ENCODE measurements around the gene DNAH8.

DNAH8 gene

DNA sequence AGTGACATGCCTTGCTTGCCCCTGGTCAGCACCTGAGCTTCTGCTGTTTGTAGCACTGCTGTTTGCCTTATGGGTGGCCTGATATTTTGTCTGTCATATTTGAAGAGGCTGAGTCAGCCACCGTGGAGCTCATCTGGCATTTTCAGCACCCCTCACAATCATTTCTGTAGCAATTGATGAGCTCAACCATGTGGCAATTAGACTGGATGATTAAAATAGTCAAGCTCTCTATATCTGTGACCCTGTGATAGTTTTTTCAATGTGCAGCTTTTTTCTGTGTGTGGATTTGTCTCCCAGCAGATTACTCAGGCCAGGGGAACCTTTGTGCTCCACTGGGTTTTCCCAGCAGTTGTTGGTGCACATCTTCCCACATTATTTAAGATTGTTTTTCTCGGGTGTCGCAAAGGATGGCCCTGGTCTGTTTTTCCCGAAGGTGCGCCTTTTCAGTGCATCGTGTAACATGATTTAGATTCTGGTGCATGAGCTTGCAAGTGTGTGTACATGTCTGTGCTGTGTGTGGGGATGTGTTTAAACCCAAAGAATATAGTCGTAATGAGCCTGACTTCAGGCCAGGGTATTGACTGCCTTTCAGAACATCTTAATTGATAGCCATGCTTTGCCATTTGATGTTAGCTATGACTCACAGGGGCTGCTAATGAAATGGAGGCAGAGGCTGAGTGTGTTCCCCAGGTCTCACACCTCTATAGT lies 301.9 kb downstream of the DNAH8 start:
- DNase-seq (ENCODE audit: low spot score), result no peak

- no peak for DNase-seq (ENCODE audit: low spot score)
These were observed 302.4 kb downstream of the DNAH8 start for GRCh38 chr6:39017547-39017880.

- DNase-seq (ENCODE audit: low spot score), result no peak
These were observed 303.0 kb downstream of the DNAH8 start for GRCh38 chr6:39018103-39018502.

GRCh38 chr6:39020136-39020535 lies 305.0 kb downstream of the DNAH8 start:
- DNase-seq (ENCODE audit: low spot score), result no peak

DNA sequence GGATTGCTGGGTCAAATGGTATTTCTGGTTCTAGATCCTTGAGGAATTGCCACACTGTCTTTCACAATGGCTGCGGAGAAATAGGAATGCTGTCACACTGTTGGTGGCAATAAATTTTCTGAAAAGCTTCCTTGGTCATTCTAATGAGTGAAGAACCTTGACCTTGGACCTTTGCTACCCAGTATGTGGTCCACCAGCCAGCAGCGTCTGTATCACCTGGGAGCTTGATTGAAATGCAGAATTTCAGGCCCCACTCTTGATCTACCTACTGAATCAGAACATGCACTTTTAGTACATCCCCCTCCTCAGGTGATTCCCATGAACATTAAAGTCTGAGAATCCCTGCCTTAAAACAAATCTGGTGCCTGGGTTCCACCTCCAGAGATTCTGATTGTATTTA lies 305.9 kb downstream of the DNAH8 start:
- no peak for DNase-seq (ENCODE audit: low spot score)

DNA sequence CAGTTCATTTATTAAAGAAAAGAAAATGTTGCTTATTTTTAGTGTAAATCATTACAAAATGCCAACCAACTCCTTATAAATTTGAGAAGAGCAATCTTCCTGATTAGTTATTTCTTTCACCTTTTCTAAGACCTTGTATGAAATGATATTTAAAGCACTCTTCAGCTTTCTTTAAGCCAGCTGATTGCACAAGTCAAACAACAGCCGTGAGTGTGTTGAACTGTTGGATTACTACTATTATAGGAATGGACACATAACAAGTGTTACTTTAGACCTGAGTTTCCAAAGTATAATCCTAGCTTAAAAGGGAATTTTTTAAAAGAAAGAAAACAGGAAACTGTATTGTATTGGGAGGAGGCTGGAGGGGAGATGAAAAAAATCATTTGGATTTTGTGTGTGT lies 306.7 kb downstream of the DNAH8 start:
- DNase-seq (ENCODE audit: low spot score), result no peak

DNA sequence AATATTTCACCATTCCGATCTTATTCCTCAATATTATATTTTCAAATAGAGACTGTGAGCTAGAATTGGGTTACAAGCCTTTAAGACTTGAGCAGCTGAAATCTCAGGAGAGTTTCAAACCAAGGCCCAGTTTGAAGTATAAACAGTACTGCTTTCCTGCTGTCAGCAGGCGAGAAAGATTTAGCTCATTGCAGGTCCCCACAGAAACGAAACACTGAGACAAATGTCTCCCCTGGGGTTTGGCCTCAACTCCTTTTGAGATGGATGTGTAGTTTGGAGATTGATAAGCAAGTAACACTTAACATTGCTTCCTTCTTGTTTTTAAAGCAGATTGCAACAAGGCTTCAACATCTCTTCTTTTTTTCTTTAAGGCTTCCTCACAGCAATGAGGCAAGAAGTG lies 311.1 kb downstream of the DNAH8 start:
- DNase-seq (ENCODE audit: low spot score), result no peak

GRCh38 chr6:39029156-39030011 lies 314.3 kb downstream of the DNAH8 start:
- no peak for DNase-seq (ENCODE audit: low spot score)

DNA sequence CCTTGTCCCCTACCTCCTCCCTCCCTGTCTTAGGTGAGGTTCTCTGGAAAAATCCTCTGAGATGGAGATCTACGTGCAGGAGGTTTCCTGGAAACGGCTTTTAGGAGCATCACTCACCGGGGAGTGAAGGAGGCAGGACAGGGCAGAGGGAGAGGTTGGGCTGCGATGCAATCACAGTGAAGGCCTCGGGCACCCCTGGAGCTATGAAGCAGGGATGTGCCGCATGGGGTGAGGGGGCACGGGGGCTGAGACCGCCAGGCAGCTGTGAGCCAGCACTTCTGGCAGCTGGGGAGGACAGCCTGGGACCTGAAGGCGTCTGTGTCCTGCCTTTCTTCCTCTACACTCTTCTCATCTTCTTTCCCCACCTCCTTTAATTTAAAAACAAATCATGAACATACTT lies 320.6 kb downstream of the DNAH8 start:
- no peak for DNase-seq (ENCODE audit: low spot score)

- no peak for DNase-seq (ENCODE audit: low spot score)
These were observed 322.0 kb downstream of the DNAH8 start for GRCh38 chr6:39037082-39037508.

DNA sequence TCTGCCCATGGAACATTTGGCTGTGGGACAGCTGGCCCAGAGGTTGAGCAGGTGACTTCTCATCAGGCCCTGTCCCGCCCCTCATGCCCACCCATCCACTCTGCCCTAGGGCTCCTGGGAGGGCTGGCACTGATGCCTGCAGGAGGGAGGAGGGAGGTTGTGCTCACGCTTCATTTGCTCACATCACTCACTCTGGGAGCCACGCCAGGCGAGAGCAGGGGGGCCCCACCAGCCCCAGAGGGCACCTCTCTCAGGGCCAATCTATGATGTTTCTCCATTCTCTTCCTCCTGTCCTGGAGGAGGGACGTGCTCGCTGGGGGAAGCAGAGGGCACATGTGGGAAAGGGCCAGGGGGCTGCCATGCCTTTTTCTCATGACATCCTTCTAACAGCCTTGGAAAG lies 322.6 kb downstream of the DNAH8 start:
- DNase-seq (ENCODE audit: low spot score), result no peak

DNA sequence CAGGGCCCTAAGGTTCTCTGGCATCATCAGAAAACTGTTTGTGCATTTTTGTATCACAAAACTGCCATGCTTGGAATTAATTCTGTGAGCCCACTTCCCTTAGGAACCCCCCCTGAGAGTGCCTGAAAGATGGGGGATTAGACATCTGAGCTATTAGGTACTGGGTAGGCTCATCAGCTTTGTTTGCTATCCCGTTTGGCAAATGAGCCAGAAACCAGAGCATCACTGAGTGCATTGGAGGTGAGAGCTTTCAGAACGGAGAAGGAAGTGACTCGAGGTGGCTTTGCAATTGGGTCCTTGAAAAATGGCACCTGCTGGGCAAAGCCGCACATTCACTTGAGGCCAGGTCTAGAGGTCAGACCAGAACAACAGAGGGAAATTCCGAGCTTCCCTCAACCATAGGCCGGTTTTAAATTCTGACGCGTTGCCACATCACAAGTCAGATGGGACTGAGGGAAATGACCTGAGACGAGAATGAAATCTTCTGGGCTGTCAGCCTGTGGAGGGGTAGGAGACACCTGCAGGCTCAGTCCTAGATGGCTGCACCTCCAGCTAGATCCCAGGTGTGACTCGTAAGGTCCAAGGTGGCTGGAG lies 325.1 kb downstream of the DNAH8 start:
- DNase-seq (ENCODE audit: low spot score), result no peak

DNA sequence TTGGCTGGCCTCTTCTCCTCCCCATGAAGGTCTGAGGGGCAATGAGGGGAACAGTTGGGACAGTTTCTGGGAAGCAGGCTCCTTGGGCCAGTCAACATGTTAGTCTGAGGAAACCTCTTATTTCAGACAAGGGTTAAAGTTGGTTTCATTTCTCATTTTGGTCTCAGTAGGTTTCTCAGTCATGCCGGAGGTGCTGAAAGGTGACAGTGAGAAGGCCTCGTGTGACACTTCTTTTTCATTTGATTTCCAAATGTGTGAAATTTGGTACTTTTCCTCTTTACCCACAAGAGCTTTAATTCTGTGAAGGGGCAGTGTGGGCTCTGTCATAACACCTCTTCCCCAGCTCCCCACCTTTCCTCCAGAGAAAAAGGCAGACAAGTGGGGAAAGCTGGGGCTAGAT lies 326.0 kb downstream of the DNAH8 start:
- no peak for DNase-seq (ENCODE audit: low spot score)

GRCh38 chr6:39043776-39044175 lies 328.7 kb downstream of the DNAH8 start:
- DNase-seq (ENCODE audit: low spot score), result no peak

DNA sequence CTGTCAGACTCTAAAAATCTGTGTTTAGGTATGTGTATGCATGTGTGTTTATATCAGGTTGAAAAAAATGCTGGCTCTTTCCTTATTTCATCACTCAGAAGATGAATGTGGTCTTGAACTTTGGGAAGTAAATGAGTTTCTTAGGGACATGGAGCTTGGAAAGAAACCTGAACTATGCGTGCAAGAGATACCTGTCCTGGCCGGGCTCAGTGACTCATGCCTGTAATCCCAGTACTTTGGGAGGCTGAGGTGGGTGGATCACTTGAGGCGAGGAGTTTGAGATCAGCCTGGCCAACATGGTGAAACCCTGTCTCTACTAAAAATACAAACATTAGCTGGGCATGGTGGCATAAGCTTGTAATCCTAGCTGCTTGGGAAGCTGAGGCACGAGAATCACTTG lies 329.1 kb downstream of the DNAH8 start:
- DNase-seq (ENCODE audit: low spot score), result no peak

GRCh38 chr6:39047434-39048327 lies 332.6 kb downstream of the DNAH8 start:
- no peak for DNase-seq (ENCODE audit: low spot score)

DNA sequence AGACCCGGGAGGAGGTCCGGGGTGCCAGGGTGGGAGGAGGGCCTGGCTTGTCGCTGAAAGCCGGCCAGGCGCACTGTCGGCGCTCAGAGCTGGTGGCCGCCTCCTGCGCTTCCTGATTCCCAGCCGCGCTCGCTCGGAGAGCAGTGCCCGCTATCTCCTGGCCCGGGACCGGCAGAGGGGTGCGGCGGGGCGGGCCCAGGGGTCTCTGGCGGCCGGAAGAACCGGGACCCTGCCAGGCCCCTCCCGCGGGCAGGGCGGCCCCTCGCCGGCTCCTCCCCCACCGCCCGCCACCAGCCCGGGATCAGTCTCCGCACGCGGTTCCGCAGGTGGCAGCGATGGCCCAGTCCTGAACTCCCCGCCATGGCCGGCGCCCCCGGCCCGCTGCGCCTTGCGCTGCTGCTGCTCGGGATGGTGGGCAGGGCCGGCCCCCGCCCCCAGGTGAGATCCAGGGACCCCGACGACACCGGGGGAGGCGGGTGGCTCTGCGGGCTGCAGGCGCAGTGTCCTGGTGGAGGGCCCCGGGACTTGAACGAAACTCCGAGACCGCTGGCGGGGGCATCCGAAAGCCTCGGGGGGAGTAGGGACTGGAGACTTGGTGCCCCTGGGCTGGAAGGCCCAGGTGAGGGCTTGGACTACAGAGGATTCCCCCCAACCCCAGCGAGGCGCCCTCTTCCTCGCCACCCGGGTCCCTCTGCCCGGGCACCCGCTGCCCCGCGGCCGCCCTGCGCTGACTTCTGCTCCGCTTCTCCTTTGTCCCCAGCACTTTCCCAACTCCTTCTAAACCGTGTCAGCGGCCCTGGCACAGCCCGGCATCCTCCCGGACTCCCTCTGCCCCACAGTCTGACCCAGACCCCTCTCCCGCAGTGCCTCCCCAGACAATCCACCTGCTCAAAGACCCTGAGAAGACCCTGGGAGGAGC lies 333.6 kb downstream of the DNAH8 start, which contains the start of gene GLP1R:
GLP1R (plus strand) TSS at position 301 of the 919 bp plus-strand sequence; CDS start at position 361, 60 bp downstream.
- no peak for DNase-seq (ENCODE audit: low spot score)

DNA sequence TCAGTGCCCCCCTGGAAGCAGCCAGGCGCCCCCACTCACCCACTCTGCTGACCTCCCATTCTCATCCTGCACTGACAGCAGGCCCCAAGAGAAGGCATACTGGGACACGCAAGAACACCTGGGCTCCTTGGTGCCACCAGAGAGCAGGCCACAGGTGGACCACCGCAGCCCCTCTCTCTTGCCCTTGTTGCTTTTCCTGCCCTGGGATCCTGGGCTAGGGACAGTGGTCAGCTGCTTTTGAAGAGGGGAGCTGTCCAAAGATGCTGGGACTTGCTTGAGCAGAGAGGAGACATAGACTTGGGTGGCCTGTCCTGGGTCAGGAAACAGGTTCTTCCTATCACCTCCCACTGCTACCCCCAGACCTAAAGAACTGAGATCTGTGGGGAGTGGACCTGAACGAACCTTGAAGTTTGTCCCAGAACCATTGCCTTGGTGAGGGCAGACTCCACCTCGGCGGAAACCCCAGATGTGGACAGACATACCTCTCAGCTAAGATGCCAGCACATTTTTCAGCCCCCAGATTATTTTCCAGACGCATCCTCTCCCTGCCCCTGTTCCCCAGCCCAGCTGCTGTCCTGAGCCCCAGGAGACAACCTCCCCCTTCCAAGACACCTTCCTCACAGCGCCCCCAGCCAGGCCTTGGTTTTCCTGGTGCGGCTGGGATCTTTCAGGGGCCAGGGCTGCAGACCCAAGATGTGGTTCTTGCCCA lies 334.6 kb downstream of the DNAH8 start:
- no peak for DNase-seq (ENCODE audit: low spot score)

GRCh38 chr6:39050453-39051112 lies 335.5 kb downstream of the DNAH8 start:
- no peak for DNase-seq (ENCODE audit: low spot score)

Measured in globus pallidus (tissue), 1 donor.